K562 (cell line): ENCODE measurements around the gene PHEX.

ENCODE experiments used
- BRCA1 ChIP-seq, 2 experiments: fragments of 450-650 bp in 1 of 2; sonication (generic) in 1 of 2; formaldehyde crosslinking in 1 of 2; IDR thresholded peaks; 2 replicates each; pipeline versions ENCODE4 v1.5.0 to v1.6.1; 2017 to 2020; ENCODE audit warnings: mild to moderate bottlenecking in 1 of 2, missing genetic modification reagents in 1 of 2
- DPF2 ChIP-seq: fragments of 450-650 bp; IDR thresholded peaks from 2 replicates; pipeline ENCODE4 v1.6.1; 2016
- POLR2A ChIP-seq: fragments of 450-650 bp; conservative IDR thresholded peaks from 2 replicates; pipeline ENCODE4 v1.6.1; 2016
- POLR2AphosphoS5 ChIP-seq: IDR thresholded peaks from 2 replicates; pipeline ENCODE4 v1.6.1; 2011; ENCODE audit warnings: mild to moderate bottlenecking, low read depth, low read length, moderate library complexity; ENCODE audit not compliant: control insufficient read depth, insufficient read depth
- RAD21 ChIP-seq, 2 experiments: fragments of 250-450 bp in 1 of 2; fragments of 450-650 bp in 1 of 2; sonication (Bioruptor Pico) in 1 of 2; formaldehyde crosslinking in 1 of 2; IDR thresholded peaks in 1 of 2; conservative IDR thresholded peaks in 1 of 2; 2 replicates each; pipeline versions ENCODE4 v1.4.0 to v1.8.0; 2020 to 2022; ENCODE audit warnings: mild to moderate bottlenecking in 2 of 2, moderate library complexity in 1 of 2
- SNRNP70 ChIP-seq: fragments of 200-400 bp; formaldehyde crosslinking; optimal IDR thresholded peaks from 2 replicates; pipeline ENCODE3; 2017; ENCODE audit warnings: low read depth, low read length
- SREBF2 ChIP-seq: sonication (generic); formaldehyde crosslinking; IDR thresholded peaks from 2 replicates; pipeline ENCODE4 v1.4.0; 2020; ENCODE audit warnings: mild to moderate bottlenecking, missing genetic modification reagents
- ZNF12 ChIP-seq: sonication (generic); formaldehyde crosslinking; IDR thresholded peaks from 2 replicates; pipeline ENCODE4 v1.4.0; 2020; ENCODE audit warnings: mild to moderate bottlenecking, missing genetic modification reagents
- TF ChIP-seq, protein P1 (sequence below), 3 experiments: fragments of 200-800 bp in 1 of 3; fragments of 250-450 bp in 1 of 3; fragments of 450-650 bp in 1 of 3; sonication (Bioruptor Pico) in 1 of 3; sonication (Bioruptor generic) in 1 of 3; formaldehyde crosslinking in 1 of 3; IDR thresholded peaks; 2 replicates each; pipeline versions ENCODE4 v1.6.1 to v1.8.0; 2016 to 2022; ENCODE audit warnings: mild to moderate bottlenecking in 2 of 3, missing genetic modification characterization in 2 of 3, missing compliant biosample characterization in 1 of 3, moderate library complexity in 1 of 3
- TF ChIP-seq, protein P2 (sequence below): fragments of 450-650 bp; IDR thresholded peaks from 2 replicates; pipeline ENCODE4 v1.6.1; 2016; ENCODE audit warnings: mild to moderate bottlenecking, moderate library complexity
- TF ChIP-seq, protein P3 (sequence below), 3 experiments: IDR thresholded peaks in 2 of 3; conservative IDR thresholded peaks in 1 of 3; 2 replicates each; pipeline ENCODE4 v1.5.1; 2011 to 2012; ENCODE audit warnings: low read length in 3 of 3, mild to moderate bottlenecking in 3 of 3, control low read depth in 2 of 3, improper control_type of control experiment in 1 of 3, inconsistent platforms in 1 of 3, low read depth in 1 of 3, mixed read lengths in 1 of 3, moderate library complexity in 1 of 3; ENCODE audit not compliant: insufficient read depth in 2 of 3
- TF ChIP-seq, protein P4 (sequence below): sonication (generic); IDR thresholded peaks from 2 replicates; pipeline ENCODE4 v1.6.1; 2016

DNA sequence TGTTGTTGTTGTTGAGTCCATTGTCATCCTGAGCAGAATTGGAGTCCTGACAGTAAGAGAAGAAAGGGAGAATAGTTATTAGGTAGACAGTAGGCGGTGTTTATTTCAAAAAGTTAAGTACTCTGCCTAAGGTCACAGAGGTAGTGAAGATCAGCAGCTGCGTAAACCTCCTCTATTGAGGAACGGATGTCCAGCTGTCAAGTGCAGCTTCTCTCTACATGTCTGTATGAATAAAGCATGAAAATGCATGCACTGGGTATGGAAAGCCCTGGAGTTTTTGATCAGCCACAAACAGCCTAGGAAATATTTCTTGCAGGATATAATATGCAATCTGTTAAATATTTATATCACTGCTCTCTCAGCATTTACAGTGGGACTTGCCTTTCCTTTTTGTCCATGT lies 131.2 kb downstream of the PHEX start:
- TF ChIP-seq POLR2AphosphoS5 (no peak), BRCA1 (IDR thresholded peaks at IDR 0.05) (no peak), BRCA1 (CRISPR knock-in tag; IDR thresholded peaks at IDR 0.05) (no peak), POLR2A (no peak), SNRNP70 (no peak), ZNF12 (CRISPR knock-in tag) (no peak), RAD21 (CRISPR knock-in tag; conservative IDR thresholded peaks at IDR 0.05 in 1 of 2, IDR thresholded peaks at IDR 0.05 in 1 of 2) (no peak), SREBF2 (CRISPR knock-in tag) (no peak), DPF2 (no peak)
- TF ChIP-seq, protein P1, sequence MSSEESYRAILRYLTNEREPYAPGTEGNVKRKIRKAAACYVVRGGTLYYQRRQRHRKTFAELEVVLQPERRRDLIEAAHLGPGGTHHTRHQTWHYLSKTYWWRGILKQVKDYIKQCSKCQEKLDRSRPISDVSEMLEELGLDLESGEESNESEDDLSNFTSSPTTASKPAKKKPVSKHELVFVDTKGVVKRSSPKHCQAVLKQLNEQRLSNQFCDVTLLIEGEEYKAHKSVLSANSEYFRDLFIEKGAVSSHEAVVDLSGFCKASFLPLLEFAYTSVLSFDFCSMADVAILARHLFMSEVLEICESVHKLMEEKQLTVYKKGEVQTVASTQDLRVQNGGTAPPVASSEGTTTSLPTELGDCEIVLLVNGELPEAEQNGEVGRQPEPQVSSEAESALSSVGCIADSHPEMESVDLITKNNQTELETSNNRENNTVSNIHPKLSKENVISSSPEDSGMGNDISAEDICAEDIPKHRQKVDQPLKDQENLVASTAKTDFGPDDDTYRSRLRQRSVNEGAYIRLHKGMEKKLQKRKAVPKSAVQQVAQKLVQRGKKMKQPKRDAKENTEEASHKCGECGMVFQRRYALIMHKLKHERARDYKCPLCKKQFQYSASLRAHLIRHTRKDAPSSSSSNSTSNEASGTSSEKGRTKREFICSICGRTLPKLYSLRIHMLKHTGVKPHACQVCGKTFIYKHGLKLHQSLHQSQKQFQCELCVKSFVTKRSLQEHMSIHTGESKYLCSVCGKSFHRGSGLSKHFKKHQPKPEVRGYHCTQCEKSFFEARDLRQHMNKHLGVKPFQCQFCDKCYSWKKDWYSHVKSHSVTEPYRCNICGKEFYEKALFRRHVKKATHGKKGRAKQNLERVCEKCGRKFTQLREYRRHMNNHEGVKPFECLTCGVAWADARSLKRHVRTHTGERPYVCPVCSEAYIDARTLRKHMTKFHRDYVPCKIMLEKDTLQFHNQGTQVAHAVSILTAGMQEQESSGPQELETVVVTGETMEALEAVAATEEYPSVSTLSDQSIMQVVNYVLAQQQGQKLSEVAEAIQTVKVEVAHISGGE (CRISPR knock-in tag; IDR thresholded peaks at IDR 0.05), result no peak
- TF ChIP-seq, protein P2, sequence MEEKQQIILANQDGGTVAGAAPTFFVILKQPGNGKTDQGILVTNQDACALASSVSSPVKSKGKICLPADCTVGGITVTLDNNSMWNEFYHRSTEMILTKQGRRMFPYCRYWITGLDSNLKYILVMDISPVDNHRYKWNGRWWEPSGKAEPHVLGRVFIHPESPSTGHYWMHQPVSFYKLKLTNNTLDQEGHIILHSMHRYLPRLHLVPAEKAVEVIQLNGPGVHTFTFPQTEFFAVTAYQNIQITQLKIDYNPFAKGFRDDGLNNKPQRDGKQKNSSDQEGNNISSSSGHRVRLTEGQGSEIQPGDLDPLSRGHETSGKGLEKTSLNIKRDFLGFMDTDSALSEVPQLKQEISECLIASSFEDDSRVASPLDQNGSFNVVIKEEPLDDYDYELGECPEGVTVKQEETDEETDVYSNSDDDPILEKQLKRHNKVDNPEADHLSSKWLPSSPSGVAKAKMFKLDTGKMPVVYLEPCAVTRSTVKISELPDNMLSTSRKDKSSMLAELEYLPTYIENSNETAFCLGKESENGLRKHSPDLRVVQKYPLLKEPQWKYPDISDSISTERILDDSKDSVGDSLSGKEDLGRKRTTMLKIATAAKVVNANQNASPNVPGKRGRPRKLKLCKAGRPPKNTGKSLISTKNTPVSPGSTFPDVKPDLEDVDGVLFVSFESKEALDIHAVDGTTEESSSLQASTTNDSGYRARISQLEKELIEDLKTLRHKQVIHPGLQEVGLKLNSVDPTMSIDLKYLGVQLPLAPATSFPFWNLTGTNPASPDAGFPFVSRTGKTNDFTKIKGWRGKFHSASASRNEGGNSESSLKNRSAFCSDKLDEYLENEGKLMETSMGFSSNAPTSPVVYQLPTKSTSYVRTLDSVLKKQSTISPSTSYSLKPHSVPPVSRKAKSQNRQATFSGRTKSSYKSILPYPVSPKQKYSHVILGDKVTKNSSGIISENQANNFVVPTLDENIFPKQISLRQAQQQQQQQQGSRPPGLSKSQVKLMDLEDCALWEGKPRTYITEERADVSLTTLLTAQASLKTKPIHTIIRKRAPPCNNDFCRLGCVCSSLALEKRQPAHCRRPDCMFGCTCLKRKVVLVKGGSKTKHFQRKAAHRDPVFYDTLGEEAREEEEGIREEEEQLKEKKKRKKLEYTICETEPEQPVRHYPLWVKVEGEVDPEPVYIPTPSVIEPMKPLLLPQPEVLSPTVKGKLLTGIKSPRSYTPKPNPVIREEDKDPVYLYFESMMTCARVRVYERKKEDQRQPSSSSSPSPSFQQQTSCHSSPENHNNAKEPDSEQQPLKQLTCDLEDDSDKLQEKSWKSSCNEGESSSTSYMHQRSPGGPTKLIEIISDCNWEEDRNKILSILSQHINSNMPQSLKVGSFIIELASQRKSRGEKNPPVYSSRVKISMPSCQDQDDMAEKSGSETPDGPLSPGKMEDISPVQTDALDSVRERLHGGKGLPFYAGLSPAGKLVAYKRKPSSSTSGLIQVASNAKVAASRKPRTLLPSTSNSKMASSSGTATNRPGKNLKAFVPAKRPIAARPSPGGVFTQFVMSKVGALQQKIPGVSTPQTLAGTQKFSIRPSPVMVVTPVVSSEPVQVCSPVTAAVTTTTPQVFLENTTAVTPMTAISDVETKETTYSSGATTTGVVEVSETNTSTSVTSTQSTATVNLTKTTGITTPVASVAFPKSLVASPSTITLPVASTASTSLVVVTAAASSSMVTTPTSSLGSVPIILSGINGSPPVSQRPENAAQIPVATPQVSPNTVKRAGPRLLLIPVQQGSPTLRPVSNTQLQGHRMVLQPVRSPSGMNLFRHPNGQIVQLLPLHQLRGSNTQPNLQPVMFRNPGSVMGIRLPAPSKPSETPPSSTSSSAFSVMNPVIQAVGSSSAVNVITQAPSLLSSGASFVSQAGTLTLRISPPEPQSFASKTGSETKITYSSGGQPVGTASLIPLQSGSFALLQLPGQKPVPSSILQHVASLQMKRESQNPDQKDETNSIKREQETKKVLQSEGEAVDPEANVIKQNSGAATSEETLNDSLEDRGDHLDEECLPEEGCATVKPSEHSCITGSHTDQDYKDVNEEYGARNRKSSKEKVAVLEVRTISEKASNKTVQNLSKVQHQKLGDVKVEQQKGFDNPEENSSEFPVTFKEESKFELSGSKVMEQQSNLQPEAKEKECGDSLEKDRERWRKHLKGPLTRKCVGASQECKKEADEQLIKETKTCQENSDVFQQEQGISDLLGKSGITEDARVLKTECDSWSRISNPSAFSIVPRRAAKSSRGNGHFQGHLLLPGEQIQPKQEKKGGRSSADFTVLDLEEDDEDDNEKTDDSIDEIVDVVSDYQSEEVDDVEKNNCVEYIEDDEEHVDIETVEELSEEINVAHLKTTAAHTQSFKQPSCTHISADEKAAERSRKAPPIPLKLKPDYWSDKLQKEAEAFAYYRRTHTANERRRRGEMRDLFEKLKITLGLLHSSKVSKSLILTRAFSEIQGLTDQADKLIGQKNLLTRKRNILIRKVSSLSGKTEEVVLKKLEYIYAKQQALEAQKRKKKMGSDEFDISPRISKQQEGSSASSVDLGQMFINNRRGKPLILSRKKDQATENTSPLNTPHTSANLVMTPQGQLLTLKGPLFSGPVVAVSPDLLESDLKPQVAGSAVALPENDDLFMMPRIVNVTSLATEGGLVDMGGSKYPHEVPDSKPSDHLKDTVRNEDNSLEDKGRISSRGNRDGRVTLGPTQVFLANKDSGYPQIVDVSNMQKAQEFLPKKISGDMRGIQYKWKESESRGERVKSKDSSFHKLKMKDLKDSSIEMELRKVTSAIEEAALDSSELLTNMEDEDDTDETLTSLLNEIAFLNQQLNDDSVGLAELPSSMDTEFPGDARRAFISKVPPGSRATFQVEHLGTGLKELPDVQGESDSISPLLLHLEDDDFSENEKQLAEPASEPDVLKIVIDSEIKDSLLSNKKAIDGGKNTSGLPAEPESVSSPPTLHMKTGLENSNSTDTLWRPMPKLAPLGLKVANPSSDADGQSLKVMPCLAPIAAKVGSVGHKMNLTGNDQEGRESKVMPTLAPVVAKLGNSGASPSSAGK, result no peak
- TF ChIP-seq, protein P3, sequence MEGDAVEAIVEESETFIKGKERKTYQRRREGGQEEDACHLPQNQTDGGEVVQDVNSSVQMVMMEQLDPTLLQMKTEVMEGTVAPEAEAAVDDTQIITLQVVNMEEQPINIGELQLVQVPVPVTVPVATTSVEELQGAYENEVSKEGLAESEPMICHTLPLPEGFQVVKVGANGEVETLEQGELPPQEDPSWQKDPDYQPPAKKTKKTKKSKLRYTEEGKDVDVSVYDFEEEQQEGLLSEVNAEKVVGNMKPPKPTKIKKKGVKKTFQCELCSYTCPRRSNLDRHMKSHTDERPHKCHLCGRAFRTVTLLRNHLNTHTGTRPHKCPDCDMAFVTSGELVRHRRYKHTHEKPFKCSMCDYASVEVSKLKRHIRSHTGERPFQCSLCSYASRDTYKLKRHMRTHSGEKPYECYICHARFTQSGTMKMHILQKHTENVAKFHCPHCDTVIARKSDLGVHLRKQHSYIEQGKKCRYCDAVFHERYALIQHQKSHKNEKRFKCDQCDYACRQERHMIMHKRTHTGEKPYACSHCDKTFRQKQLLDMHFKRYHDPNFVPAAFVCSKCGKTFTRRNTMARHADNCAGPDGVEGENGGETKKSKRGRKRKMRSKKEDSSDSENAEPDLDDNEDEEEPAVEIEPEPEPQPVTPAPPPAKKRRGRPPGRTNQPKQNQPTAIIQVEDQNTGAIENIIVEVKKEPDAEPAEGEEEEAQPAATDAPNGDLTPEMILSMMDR (IDR thresholded peaks at IDR 0.05 in 2 of 3, conservative IDR thresholded peaks at IDR 0.05 in 1 of 3; ENCODE audit: insufficient read depth in 2 of 3, low read depth in 1 of 3, low read length in 3 of 3), result no peak
- TF ChIP-seq, protein P4, sequence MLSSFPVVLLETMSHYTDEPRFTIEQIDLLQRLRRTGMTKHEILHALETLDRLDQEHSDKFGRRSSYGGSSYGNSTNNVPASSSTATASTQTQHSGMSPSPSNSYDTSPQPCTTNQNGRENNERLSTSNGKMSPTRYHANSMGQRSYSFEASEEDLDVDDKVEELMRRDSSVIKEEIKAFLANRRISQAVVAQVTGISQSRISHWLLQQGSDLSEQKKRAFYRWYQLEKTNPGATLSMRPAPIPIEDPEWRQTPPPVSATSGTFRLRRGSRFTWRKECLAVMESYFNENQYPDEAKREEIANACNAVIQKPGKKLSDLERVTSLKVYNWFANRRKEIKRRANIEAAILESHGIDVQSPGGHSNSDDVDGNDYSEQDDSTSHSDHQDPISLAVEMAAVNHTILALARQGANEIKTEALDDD, result no peak
